HG03095 (cell line): ENCODE measurements around the gene C21orf91.

Source experiments
- ATAC-seq: cut with Tn5 transposase; IDR thresholded peaks from one replicate; pipeline ENCODE4 v1.9.1; 2021; ENCODE audit warnings: moderate library complexity; ENCODE audit not compliant: unreplicated experiment

Gene C21orf91

GRCh38 chr21:17798796-17799195 lies 20.4 kb downstream of the C21orf91 start:
- no peak for ATAC-seq

- no peak for ATAC-seq
Measured at GRCh38 chr21:17797967-17798366, 21.2 kb downstream of the C21orf91 start.

GRCh38 chr21:17796503-17796902 lies 22.7 kb downstream of the C21orf91 start:
- no peak for ATAC-seq

- no peak for ATAC-seq
Measured at GRCh38 chr21:17796037-17796403, 23.1 kb downstream of the C21orf91 start.

- no peak for ATAC-seq
Measured at GRCh38 chr21:17795146-17796036, 23.8 kb downstream of the C21orf91 start.

GRCh38 chr21:17794518-17795145 lies 24.5 kb downstream of the C21orf91 start:
- no peak for ATAC-seq

- peak; percentile 60 for ATAC-seq
Measured at GRCh38 chr21:17793246-17794123, 25.7 kb downstream of the C21orf91 start.

GRCh38 chr21:17789656-17790055 lies 29.5 kb downstream of the C21orf91 start:
- no peak for ATAC-seq

GRCh38 chr21:17789069-17789468 lies 30.1 kb downstream of the C21orf91 start:
- no peak for ATAC-seq

GRCh38 chr21:17786851-17787181 lies 32.3 kb downstream of the C21orf91 start:
- ATAC-seq, result no peak

GRCh38 chr21:17786071-17786850 lies 32.9 kb downstream of the C21orf91 start:
- ATAC-seq, result no peak

- ATAC-seq, result no peak
Measured at GRCh38 chr21:17785403-17785788, 33.8 kb downstream of the C21orf91 start.

GRCh38 chr21:17784604-17785402 lies 34.4 kb downstream of the C21orf91 start:
- peak; percentile 50 for ATAC-seq

GRCh38 chr21:17784180-17784598 lies 35.0 kb downstream of the C21orf91 start:
- peak; percentile 50 for ATAC-seq

GRCh38 chr21:17783481-17784179 lies 35.5 kb downstream of the C21orf91 start:
- ATAC-seq, result peak; percentile 30

- no peak for ATAC-seq
Measured at GRCh38 chr21:17783003-17783402, 36.2 kb downstream of the C21orf91 start.

GRCh38 chr21:17782051-17782450 lies 37.1 kb downstream of the C21orf91 start:
- no peak for ATAC-seq

GRCh38 chr21:17781524-17781923 lies 37.6 kb downstream of the C21orf91 start:
- ATAC-seq, result no peak

- ATAC-seq, result peak; percentile 31
Measured at GRCh38 chr21:17780539-17780938, 38.6 kb downstream of the C21orf91 start.
